T-helper 1 cell treated with Interleukin-12 subunit alpha and Interleukin-12 subunit beta and Interleukin-4 antibody, amounts not matched to agents 30 μg/mL and 1 μg/mL, for 36 hours (primary cell): Measurements from ENCODE around the gene FFAR3.
"Not testable (repeated sequence)": the region's sequence is repeated elsewhere in the genome, so short reads cannot be mapped to it uniquely, and the experiment has no call there.

Experiments
- H3K27ac Mint-ChIP-seq: one replicate; pipeline ENCODE4 v1.8.0; 2021; ENCODE audit warnings: mild to moderate bottlenecking, mixed read lengths
- H3K27me3 Mint-ChIP-seq: one replicate; pipeline ENCODE4 v1.8.0; 2021; ENCODE audit warnings: low read depth, mixed read lengths
- H3K36me3 Mint-ChIP-seq: one replicate; pipeline ENCODE4 v1.8.0; 2021; ENCODE audit warnings: low read depth, mixed read lengths
- H3K4me1 Mint-ChIP-seq: one replicate; pipeline ENCODE4 v1.8.0; 2021; ENCODE audit warnings: low read depth, mixed read lengths
- H3K4me3 Mint-ChIP-seq: one replicate; pipeline ENCODE4 v1.8.0; 2021; ENCODE audit warnings: mild to moderate bottlenecking, moderate library complexity, mixed read lengths
- H3K9me3 Mint-ChIP-seq: one replicate; pipeline ENCODE4 v1.8.0; 2021; ENCODE audit warnings: mixed read lengths

The FFAR3 gene

GRCh38 chr19:35370722-35371121 is 12.5 kb downstream of the FFAR3 start, which contains the start of gene GPR42:
GPR42 (plus strand) TSS chr19:35371068; CDS start chr19:35371360, 292 bp downstream.
- Mint-ChIP-seq H3K36me3 (no peaks in the 10 kb centered on the region), H3K27ac (no peak within 1 kb of the TSS), H3K27me3 (peaks cover 47% of the 10 kb centered on the region), H3K4me3 (no peak within 1 kb of the TSS), H3K9me3 (no peaks in the 10 kb centered on the region), H3K4me1 (peaks cover 3% of the 10 kb centered on the region)

- Mint-ChIP-seq H3K36me3 (no peaks in the 10 kb centered on the region), H3K4me1 (peaks cover 8% of the 10 kb centered on the region), H3K27ac (no peak overlapping the region), H3K9me3 (no peaks in the 10 kb centered on the region), H3K4me3 (no peak overlapping the region), H3K27me3 (peaks cover 26% of the 10 kb centered on the region)
Measured at GRCh38 chr19:35373492-35373891, 15.2 kb downstream of the FFAR3 start.

GRCh38 chr19:35374031-35374430 is 15.8 kb downstream of the FFAR3 start:
- not testable (repeated sequence) for H3K4me3 Mint-ChIP-seq, H3K27ac Mint-ChIP-seq, H3K36me3 Mint-ChIP-seq, H3K4me1 Mint-ChIP-seq, H3K9me3 Mint-ChIP-seq
- peaks cover 24% of the 10 kb centered on the region for H3K27me3 Mint-ChIP-seq

- Mint-ChIP-seq H3K27me3 (peaks cover 23% of the 10 kb centered on the region), H3K4me3 (no peak overlapping the region), H3K27ac (no peak overlapping the region), H3K9me3 (no peaks in the 10 kb centered on the region), H3K36me3 (no peaks in the 10 kb centered on the region), H3K4me1 (peaks cover 8% of the 10 kb centered on the region)
Measured at GRCh38 chr19:35375505-35376307, 17.4 kb downstream of the FFAR3 start.

GRCh38 chr19:35377656-35378055 is 19.4 kb downstream of the FFAR3 start:
- no peak overlapping the region for H3K27ac Mint-ChIP-seq
- no peak overlapping the region for H3K4me3 Mint-ChIP-seq
- H3K36me3 Mint-ChIP-seq, result no peaks in the 10 kb centered on the region
- peaks cover 8% of the 10 kb centered on the region for H3K4me1 Mint-ChIP-seq
- H3K27me3 Mint-ChIP-seq, result peaks cover 35% of the 10 kb centered on the region
- H3K9me3 Mint-ChIP-seq, result no peaks in the 10 kb centered on the region

GRCh38 chr19:35378356-35378755 is 20.1 kb downstream of the FFAR3 start:
- H3K4me1 Mint-ChIP-seq, result peaks cover 8% of the 10 kb centered on the region
- H3K27ac Mint-ChIP-seq, result no peak overlapping the region
- peaks cover 35% of the 10 kb centered on the region for H3K27me3 Mint-ChIP-seq
- H3K9me3 Mint-ChIP-seq, result peaks cover 3% of the 10 kb centered on the region
- H3K36me3 Mint-ChIP-seq, result no peaks in the 10 kb centered on the region
- H3K4me3 Mint-ChIP-seq, result no peak overlapping the region

GRCh38 chr19:35379545-35379944 is 21.3 kb downstream of the FFAR3 start:
- H3K4me3 Mint-ChIP-seq, H3K9me3 Mint-ChIP-seq, H3K27ac Mint-ChIP-seq, H3K36me3 Mint-ChIP-seq, H3K4me1 Mint-ChIP-seq: not testable (repeated sequence)
- peaks cover 35% of the 10 kb centered on the region for H3K27me3 Mint-ChIP-seq

- H3K36me3 Mint-ChIP-seq, result no peaks in the 10 kb centered on the region
- peaks cover 5% of the 10 kb centered on the region for H3K4me1 Mint-ChIP-seq
- peaks cover 31% of the 10 kb centered on the region for H3K27me3 Mint-ChIP-seq
- no peak overlapping the region for H3K27ac Mint-ChIP-seq
- H3K4me3 Mint-ChIP-seq, result no peak overlapping the region
- peaks cover 10% of the 10 kb centered on the region for H3K9me3 Mint-ChIP-seq
Measured at GRCh38 chr19:35379992-35380391, 21.7 kb downstream of the FFAR3 start.

- Mint-ChIP-seq H3K27me3 (peaks cover 25% of the 10 kb centered on the region), H3K9me3 (peaks cover 10% of the 10 kb centered on the region), H3K27ac (no peak overlapping the region), H3K36me3 (no peaks in the 10 kb centered on the region), H3K4me3 (no peak overlapping the region), H3K4me1 (peaks cover 5% of the 10 kb centered on the region)
Measured at GRCh38 chr19:35380450-35381124, 22.3 kb downstream of the FFAR3 start.

- Mint-ChIP-seq H3K36me3 (peaks cover under 1% of the 10 kb centered on the region), H3K27ac (no peak overlapping the region), H3K27me3 (peaks cover 24% of the 10 kb centered on the region), H3K9me3 (peaks cover 11% of the 10 kb centered on the region), H3K4me1 (peaks cover 2% of the 10 kb centered on the region), H3K4me3 (no peak overlapping the region)
Measured at GRCh38 chr19:35381318-35381717, 23.1 kb downstream of the FFAR3 start.

- Mint-ChIP-seq H3K4me3 (no peak overlapping the region), H3K9me3 (peaks cover 15% of the 10 kb centered on the region), H3K4me1 (peaks cover 2% of the 10 kb centered on the region), H3K27me3 (peaks cover 24% of the 10 kb centered on the region), H3K36me3 (peaks cover 2% of the 10 kb centered on the region), H3K27ac (no peak overlapping the region)
Measured at GRCh38 chr19:35381926-35382325, 23.7 kb downstream of the FFAR3 start.

GRCh38 chr19:35383536-35383935 is 25.3 kb downstream of the FFAR3 start:
- no peaks in the 10 kb centered on the region for H3K4me1 Mint-ChIP-seq
- H3K4me3 Mint-ChIP-seq, result no peak overlapping the region
- H3K9me3 Mint-ChIP-seq, result peaks cover 15% of the 10 kb centered on the region
- no peak overlapping the region for H3K27ac Mint-ChIP-seq
- peaks cover 21% of the 10 kb centered on the region for H3K27me3 Mint-ChIP-seq
- H3K36me3 Mint-ChIP-seq, result peaks cover 2% of the 10 kb centered on the region

GRCh38 chr19:35388277-35389054 is 30.2 kb downstream of the FFAR3 start:
- peaks cover 12% of the 10 kb centered on the region for H3K9me3 Mint-ChIP-seq
- no peak overlapping the region for H3K27ac Mint-ChIP-seq
- no peak overlapping the region for H3K4me3 Mint-ChIP-seq
- peaks cover 2% of the 10 kb centered on the region for H3K36me3 Mint-ChIP-seq
- H3K27me3 Mint-ChIP-seq, result no peaks in the 10 kb centered on the region
- no peaks in the 10 kb centered on the region for H3K4me1 Mint-ChIP-seq

- Mint-ChIP-seq H3K36me3 (peaks cover 2% of the 10 kb centered on the region), H3K4me3 (no peak overlapping the region), H3K27me3 (no peaks in the 10 kb centered on the region), H3K9me3 (peaks cover 8% of the 10 kb centered on the region), H3K27ac (no peak overlapping the region), H3K4me1 (no peaks in the 10 kb centered on the region)
Measured at GRCh38 chr19:35389192-35389861, 31.1 kb downstream of the FFAR3 start.
